Stimulated activated CD4-positive, alpha-beta T cell treated with anti-CD3 and anti-CD28 coated beads, TNF-alpha, amount 100 ng/mL, for 48 hours (primary cell): ENCODE results near the gene TJP2.

Source experiments
- DNase-seq, 3 donors: peaks; one replicate each; pipeline ENCODE4 v3.0.0-alpha.2; 2020; ENCODE audit warnings: low read depth in 3 of 3

Gene TJP2

GRCh38 chr9:69191231-69191630 lies 17.2 kb downstream of the TJP2 start:
- no peak for DNase-seq

- no peak for DNase-seq
These were observed 18.1 kb downstream of the TJP2 start for GRCh38 chr9:69192214-69192613.

- DNase-seq = no peak
These were observed 19.6 kb downstream of the TJP2 start for GRCh38 chr9:69193685-69194032.

GRCh38 chr9:69194702-69195418 lies 20.8 kb downstream of the TJP2 start:
- no peak for DNase-seq

GRCh38 chr9:69195668-69196067 lies 21.6 kb downstream of the TJP2 start:
- DNase-seq = no peak

GRCh38 chr9:69197687-69198086 lies 23.6 kb downstream of the TJP2 start:
- no peak for DNase-seq

- DNase-seq = no peak
These were observed 24.6 kb downstream of the TJP2 start for GRCh38 chr9:69198521-69199220.

GRCh38 chr9:69199769-69200470 lies 25.8 kb downstream of the TJP2 start:
- DNase-seq = no peak

GRCh38 chr9:69202556-69202955 lies 28.5 kb downstream of the TJP2 start:
- no peak for DNase-seq

- DNase-seq = no peak
These were observed 30.2 kb downstream of the TJP2 start for GRCh38 chr9:69204326-69204725.

GRCh38 chr9:69204849-69205248 lies 30.8 kb downstream of the TJP2 start:
- no peak for DNase-seq

- no peak for DNase-seq
These were observed 32.0 kb downstream of the TJP2 start for GRCh38 chr9:69206047-69206446.

GRCh38 chr9:69207503-69207902 lies 33.4 kb downstream of the TJP2 start:
- no peak for DNase-seq

- no peak for DNase-seq
These were observed 37.5 kb downstream of the TJP2 start for GRCh38 chr9:69211424-69212036.

- no peak for DNase-seq
These were observed 39.6 kb downstream of the TJP2 start for GRCh38 chr9:69213647-69214046.

GRCh38 chr9:69214939-69215338 lies 40.9 kb downstream of the TJP2 start:
- no peak for DNase-seq

- no peak for DNase-seq
These were observed 41.9 kb downstream of the TJP2 start for GRCh38 chr9:69215774-69216485.

- DNase-seq = no peak
These were observed 44.1 kb downstream of the TJP2 start for GRCh38 chr9:69218166-69218565.

GRCh38 chr9:69221036-69221435 lies 47.0 kb downstream of the TJP2 start:
- no peak for DNase-seq

- no peak for DNase-seq
These were observed 48.9 kb downstream of the TJP2 start for GRCh38 chr9:69222970-69223369.

- DNase-seq = no peak
These were observed 49.5 kb downstream of the TJP2 start for GRCh38 chr9:69223605-69224004.

GRCh38 chr9:69229367-69229766 lies 55.3 kb downstream of the TJP2 start:
- no peak for DNase-seq
